Measurements from ENCODE around the gene MAP3K3. TPM values are rescaled to one million over a fixed set of nuclear protein-coding genes. Genes with fewer than 3 reads are reported as not detected.

The MAP3K3 gene
- total RNA-seq, 3 donors from 2014 or later (not counting 1 experiment from before 2014, with no cell fraction given) = 82.0 to 89.2 (median 88.5) TPM

- Histone ChIP-seq H3K4me3 (ENCODE audit: low read length) (no peak overlapping the region), H3K27ac (ENCODE audit: low read length) (no peak overlapping the region), H3K4me1 (ENCODE audit: control insufficient read depth, insufficient read depth, low read length) (peaks cover 7% of the 10 kb centered on the region), H3K9me3 (ENCODE audit: control insufficient read depth, insufficient read depth, low read length) (no peaks in the 10 kb centered on the region), H3K36me3 (ENCODE audit: control insufficient read depth, insufficient read depth, low read length) (peaks cover 56% of the 10 kb centered on the region), H3K27me3 (ENCODE audit: control insufficient read depth, insufficient read depth, low read length) (no peaks in the 10 kb centered on the region)
- DNase-seq = no peak
- H3K9me3 Mint-ChIP-seq = no peaks in the 10 kb centered on the region
- TF ChIP-seq CTCF (IDR thresholded peaks at IDR 0.05) = no peak
- ATAC-seq = no peak
- intact Hi-C loops (cut with micrococcal nuclease) = no loop called here
- H3K27me3 Mint-ChIP-seq (ENCODE audit: low read depth in 2 of 2) = no peaks in the 10 kb centered on the region
- peaks cover 17 to 33% of the 10 kb centered on the region in 2 donors for H3K4me1 Mint-ChIP-seq
- H3K4me3 Mint-ChIP-seq = no peak overlapping the region
- no peak overlapping the region for H3K27ac Mint-ChIP-seq
- peaks cover 12% of the 10 kb centered on the region for H3K36me3 Mint-ChIP-seq
- 96% methylated on average over 1 of the region's 1 CpG for whole genome bisulfite sequencing (ENCODE audit: insufficient coverage)
Observed at GRCh38 chr17:63589646-63590045, 32.6 kb upstream of the MAP3K3 start.

- H3K27ac Mint-ChIP-seq = no peak overlapping the region
- H3K4me1 ChIP-seq (ENCODE audit: control insufficient read depth, insufficient read depth, low read length) = peaks cover 5% of the 10 kb centered on the region
- WGBS (ENCODE audit: insufficient coverage) = 97% methylated on average over 2 of the region's 3 CpGs
Observed at GRCh38 chr17:63592797-63593196, 29.4 kb upstream of the MAP3K3 start.

GRCh38 chr17:63595132-63595531 lies 27.1 kb upstream of the MAP3K3 start:
- H3K4me3 Mint-ChIP-seq = no peak overlapping the region
- no peaks in the 10 kb centered on the region for H3K27me3 Mint-ChIP-seq (ENCODE audit: low read depth in 2 of 2)
- no peaks in the 10 kb centered on the region for H3K9me3 ChIP-seq (ENCODE audit: control insufficient read depth, insufficient read depth, low read length)
- no peak overlapping the region for H3K4me3 ChIP-seq (ENCODE audit: low read length)
- DNase-seq = no peak
- intact Hi-C loops (cut with micrococcal nuclease) = no loop called here
- peaks cover 15% of the 10 kb centered on the region for H3K4me1 ChIP-seq (ENCODE audit: control insufficient read depth, insufficient read depth, low read length)
- no peak for ATAC-seq
- no peaks in the 10 kb centered on the region for H3K9me3 Mint-ChIP-seq
- 100% methylated on average over 3 of the region's 3 CpGs for WGBS (ENCODE audit: insufficient coverage)
- H3K36me3 Mint-ChIP-seq = peaks cover under 1% of the 10 kb centered on the region
- no peak for TF ChIP-seq CTCF (IDR thresholded peaks at IDR 0.05)
- H3K27ac Mint-ChIP-seq = peak overlapping the region in 1 of 2 donors; percentile 23
- peaks cover 22% of the 10 kb centered on the region for H3K36me3 ChIP-seq (ENCODE audit: control insufficient read depth, insufficient read depth, low read length)
- peaks cover 34 to 38% of the 10 kb centered on the region in 2 donors for H3K4me1 Mint-ChIP-seq
- H3K27ac ChIP-seq (ENCODE audit: low read length) = no peak overlapping the region
- H3K27me3 ChIP-seq (ENCODE audit: control insufficient read depth, insufficient read depth, low read length) = no peaks in the 10 kb centered on the region

More at GRCh38 chr17:63592797-63593196, 29.4 kb upstream of the MAP3K3 start:
- Histone ChIP-seq H3K27ac (ENCODE audit: low read length) (no peak overlapping the region), H3K9me3 (ENCODE audit: control insufficient read depth, insufficient read depth, low read length) (no peaks in the 10 kb centered on the region), H3K36me3 (ENCODE audit: control insufficient read depth, insufficient read depth, low read length) (peaks cover 39% of the 10 kb centered on the region), H3K27me3 (ENCODE audit: control insufficient read depth, insufficient read depth, low read length) (no peaks in the 10 kb centered on the region), H3K4me3 (ENCODE audit: low read length) (no peak overlapping the region)
- intact Hi-C loops (cut with micrococcal nuclease) = no loop called here
- DNase-seq (no peak), ATAC-seq (no peak)
- Mint-ChIP-seq H3K4me3 (no peak overlapping the region), H3K9me3 (no peaks in the 10 kb centered on the region), H3K4me1 (peaks cover 17 to 27% of the 10 kb centered on the region in 2 donors), H3K27me3 (ENCODE audit: low read depth in 2 of 2) (no peaks in the 10 kb centered on the region), H3K36me3 (peaks cover 12% of the 10 kb centered on the region)
- TF ChIP-seq CTCF (IDR thresholded peaks at IDR 0.05) = no peak
